Loucy (cell line): ENCODE data around the gene IP6K3.

Experiments
- H2AFZ ChIP-seq: fragments of 200-600 bp; sonication (generic); 2 replicates; pipeline ENCODE4 v1.6.0; 2016; ENCODE audit warnings: antibody characterized with exemption, mild to moderate bottlenecking, low read length, moderate library complexity
- H3F3A ChIP-seq: fragments of 200-600 bp; 2 replicates; pipeline ENCODE4 v1.6.0; 2016; ENCODE audit warnings: antibody characterized with exemption, low read depth, mild to moderate bottlenecking
- H3K27me3 ChIP-seq: fragments of 200-600 bp; sonication (generic); 2 replicates; pipeline ENCODE4 v1.6.1; 2014; ENCODE audit warnings: low read length, mild to moderate bottlenecking; ENCODE audit not compliant: insufficient read depth, poor library complexity, severe bottlenecking
- H3K36me3 ChIP-seq: fragments of 200-600 bp; sonication (generic); 2 replicates; pipeline ENCODE4 v1.6.1; 2016; ENCODE audit warnings: low read length; ENCODE audit not compliant: insufficient read depth
- H3K4me1 ChIP-seq: fragments of 200-600 bp; sonication (generic); 2 replicates; pipeline ENCODE4 v1.5.1; 2014; ENCODE audit warnings: low read length, mild to moderate bottlenecking; ENCODE audit not compliant: insufficient read depth, poor library complexity, severe bottlenecking
- H3K4me2 ChIP-seq: fragments of 200-600 bp; sonication (generic); 2 replicates; pipeline ENCODE4 v1.6.0; 2014; ENCODE audit warnings: antibody characterized with exemption, low read length, low read depth, mild to moderate bottlenecking; ENCODE audit not compliant: poor library complexity, severe bottlenecking
- H3K4me3 ChIP-seq: fragments of 200-600 bp; sonication (generic); 2 replicates; pipeline ENCODE4 v1.5.1; 2014; ENCODE audit warnings: low read length, mild to moderate bottlenecking, mixed read lengths; ENCODE audit not compliant: poor library complexity, severe bottlenecking
- H3K79me2 ChIP-seq: fragments of 200-600 bp; sonication (generic); 2 replicates; pipeline ENCODE4 v1.6.1; 2014; ENCODE audit warnings: low read length; ENCODE audit not compliant: insufficient read depth
- H3K9ac ChIP-seq: fragments of 200-600 bp; sonication (generic); 2 replicates; pipeline ENCODE4 v1.6.0; 2014; ENCODE audit warnings: mild to moderate bottlenecking, low read depth, low read length, moderate library complexity; ENCODE audit not compliant: poor library complexity, severe bottlenecking
- H3K9me2 ChIP-seq: fragments of 200-600 bp; sonication (generic); replicated peaks from 2 replicates; pipeline ENCODE4 v1.6.1; 2016; ENCODE audit warnings: low read depth, low read length, mixed read lengths
- H3K9me3 ChIP-seq: fragments of 200-600 bp; sonication (generic); 2 replicates; pipeline ENCODE4 v1.6.1; 2014; ENCODE audit warnings: mild to moderate bottlenecking, antibody characterized with exemption, low read length, low read depth; ENCODE audit not compliant: insufficient read depth
- H4K20me1 ChIP-seq: fragments of 200-600 bp; sonication (generic); 2 replicates; pipeline ENCODE4 v1.6.0; 2014; ENCODE audit warnings: antibody characterized with exemption, low read length, mild to moderate bottlenecking; ENCODE audit not compliant: insufficient read depth, poor library complexity, severe bottlenecking
- EZH2phosphoT487 ChIP-seq: fragments of 200-600 bp; IDR thresholded peaks from 2 replicates; pipeline ENCODE4 v1.6.1; 2018; ENCODE audit warnings: antibody characterized with exemption, mild to moderate bottlenecking, moderate library complexity, borderline replicate concordance
- TF ChIP-seq, protein P1 (sequence below): fragments of 200-600 bp; sonication (generic); conservative IDR thresholded peaks from 2 replicates; pipeline ENCODE4 v1.5.1; 2014; ENCODE audit warnings: mild to moderate bottlenecking, antibody characterized with exemption, low read length

IP6K3 gene

DNA sequence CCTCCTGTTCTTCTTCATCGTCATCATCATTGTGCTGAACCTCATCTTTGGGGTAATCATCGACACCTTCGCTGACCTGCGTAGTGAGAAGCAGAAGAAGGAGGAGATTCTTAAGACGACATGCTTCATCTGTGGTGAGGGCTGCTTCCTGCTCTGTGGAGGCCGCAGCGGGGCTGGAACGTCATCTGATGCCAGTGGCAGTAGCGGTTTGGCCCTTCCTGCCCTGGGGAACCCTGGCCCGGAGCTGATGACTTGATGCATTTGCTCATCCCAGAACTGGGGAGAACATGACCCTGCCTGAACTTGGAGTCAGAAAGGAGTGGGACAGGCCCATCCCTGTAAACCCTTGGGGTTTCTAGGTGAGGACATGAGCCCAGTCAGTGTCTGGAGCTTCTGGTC, 53.9 kb downstream of the IP6K3 start:
- no peaks in the 10 kb centered on the region for H3K27me3 ChIP-seq
- no peaks in the 10 kb centered on the region for H4K20me1 ChIP-seq
- no peaks in the 10 kb centered on the region for H3F3A ChIP-seq
- H2AFZ ChIP-seq, result no peak overlapping the region
- H3K4me2 ChIP-seq, result no peak overlapping the region
- peaks cover 75% of the 10 kb centered on the region; the same call in 1 of the 2 replicates for H3K36me3 ChIP-seq
- TF ChIP-seq EZH2phosphoT487, result no peak
- TF ChIP-seq, protein P1, sequence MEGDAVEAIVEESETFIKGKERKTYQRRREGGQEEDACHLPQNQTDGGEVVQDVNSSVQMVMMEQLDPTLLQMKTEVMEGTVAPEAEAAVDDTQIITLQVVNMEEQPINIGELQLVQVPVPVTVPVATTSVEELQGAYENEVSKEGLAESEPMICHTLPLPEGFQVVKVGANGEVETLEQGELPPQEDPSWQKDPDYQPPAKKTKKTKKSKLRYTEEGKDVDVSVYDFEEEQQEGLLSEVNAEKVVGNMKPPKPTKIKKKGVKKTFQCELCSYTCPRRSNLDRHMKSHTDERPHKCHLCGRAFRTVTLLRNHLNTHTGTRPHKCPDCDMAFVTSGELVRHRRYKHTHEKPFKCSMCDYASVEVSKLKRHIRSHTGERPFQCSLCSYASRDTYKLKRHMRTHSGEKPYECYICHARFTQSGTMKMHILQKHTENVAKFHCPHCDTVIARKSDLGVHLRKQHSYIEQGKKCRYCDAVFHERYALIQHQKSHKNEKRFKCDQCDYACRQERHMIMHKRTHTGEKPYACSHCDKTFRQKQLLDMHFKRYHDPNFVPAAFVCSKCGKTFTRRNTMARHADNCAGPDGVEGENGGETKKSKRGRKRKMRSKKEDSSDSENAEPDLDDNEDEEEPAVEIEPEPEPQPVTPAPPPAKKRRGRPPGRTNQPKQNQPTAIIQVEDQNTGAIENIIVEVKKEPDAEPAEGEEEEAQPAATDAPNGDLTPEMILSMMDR, result no peak
- H3K9ac ChIP-seq, result no peak overlapping the region
- H3K9me3 ChIP-seq, result no peaks in the 10 kb centered on the region
- no peak overlapping the region for H3K4me3 ChIP-seq
- no peaks in the 10 kb centered on the region for H3K9me2 ChIP-seq
- peaks cover 17% of the 10 kb centered on the region for H3K4me1 ChIP-seq
- H3K79me2 ChIP-seq, result no peaks in the 10 kb centered on the region

DNA sequence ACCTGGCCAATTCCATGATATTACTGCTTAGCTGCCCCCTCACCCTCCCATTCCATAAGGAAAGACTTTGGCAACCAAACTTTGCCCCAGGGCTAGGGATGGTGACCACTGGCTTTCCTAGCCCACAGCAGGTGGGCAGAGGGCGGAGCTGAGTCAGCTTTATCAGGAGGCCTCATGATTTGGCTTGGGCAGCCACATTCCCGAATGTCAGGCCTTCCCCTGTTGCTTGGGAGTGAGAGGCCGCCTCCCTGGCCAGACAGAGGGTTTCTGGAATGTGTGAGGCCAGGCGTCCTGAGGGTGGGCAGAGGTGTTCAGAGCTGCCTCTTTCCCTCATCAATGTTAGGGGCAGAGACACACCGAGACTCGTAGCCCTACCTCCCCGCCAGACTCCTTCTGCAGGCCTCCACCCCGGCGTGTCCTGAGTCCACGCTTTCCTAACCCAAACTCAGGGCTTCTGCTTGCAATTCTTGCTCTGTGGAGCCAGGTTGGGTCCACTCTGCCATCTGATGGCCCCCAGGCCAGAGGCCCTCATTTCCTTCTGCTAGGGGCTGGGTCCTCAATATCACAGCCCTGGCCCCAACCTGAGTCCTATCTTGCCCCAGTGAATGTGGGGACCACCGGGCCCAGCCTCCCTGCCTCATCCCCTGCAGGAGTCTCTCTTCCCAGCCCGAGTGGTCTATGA, 54.5 kb downstream of the IP6K3 start:
- no peak overlapping the region for H3K4me2 ChIP-seq
- no peak overlapping the region for H3K9ac ChIP-seq
- peaks cover 11% of the 10 kb centered on the region for H3K4me1 ChIP-seq
- H2AFZ ChIP-seq, result no peak overlapping the region
- H3K9me3 ChIP-seq, result no peaks in the 10 kb centered on the region
- H3K4me3 ChIP-seq, result no peak overlapping the region
- no peaks in the 10 kb centered on the region for H3K27me3 ChIP-seq
- H3K9me2 ChIP-seq, result no peaks in the 10 kb centered on the region
- H3K79me2 ChIP-seq, result no peaks in the 10 kb centered on the region
- no peaks in the 10 kb centered on the region for H4K20me1 ChIP-seq
- H3F3A ChIP-seq, result no peaks in the 10 kb centered on the region
- H3K36me3 ChIP-seq, result peaks cover 76% of the 10 kb centered on the region; the same call in 1 of the 2 replicates
- TF ChIP-seq, protein P1, result no peak
- TF ChIP-seq EZH2phosphoT487, result no peak

- no peak for TF ChIP-seq EZH2phosphoT487
- TF ChIP-seq, protein P1, result no peak
- no peaks in the 10 kb centered on the region for H3K79me2 ChIP-seq
Measured at GRCh38 chr6:33691456-33692077, 55.1 kb downstream of the IP6K3 start.

More at GRCh38 chr6:33691456-33692077, 55.1 kb downstream of the IP6K3 start:
- Histone ChIP-seq H3K27me3 (no peaks in the 10 kb centered on the region), H3K9me2 (no peaks in the 10 kb centered on the region), H3K4me3 (no peak overlapping the region), H3K9ac (no peak overlapping the region), H4K20me1 (no peaks in the 10 kb centered on the region), H3K4me2 (no peak overlapping the region), H3K36me3 (peaks cover 81% of the 10 kb centered on the region; the same call in 1 of the 2 replicates), H3K4me1 (peaks cover 5% of the 10 kb centered on the region), H2AFZ (no peak overlapping the region), H3K9me3 (no peaks in the 10 kb centered on the region), H3F3A (no peaks in the 10 kb centered on the region)
